HEK293T (cell line): ENCODE measurements around the gene SLC27A2.

ENCODE experiments used
- BHLHE40 ChIP-seq: fragments of 450-650 bp; IDR thresholded peaks from 2 replicates; pipeline ENCODE4 v1.6.1; 2016; ENCODE audit warnings: mild to moderate bottlenecking, moderate library complexity, borderline replicate concordance
- FOXK2 ChIP-seq: fragments of 450-650 bp; IDR thresholded peaks from 2 replicates; pipeline ENCODE4 v1.6.1; 2016; ENCODE audit warnings: mild to moderate bottlenecking
- FOXM1 ChIP-seq: fragments of 450-650 bp; IDR thresholded peaks from 2 replicates; pipeline ENCODE4 v1.6.1; 2017; ENCODE audit warnings: mild to moderate bottlenecking, borderline replicate concordance
- SP1 ChIP-seq: fragments of 450-650 bp; IDR thresholded peaks from 2 replicates; pipeline ENCODE4 v1.6.1; 2017

- TF ChIP-seq FOXK2 (no peak), FOXM1 (no peak), BHLHE40 (no peak), SP1 (no peak)
Measured at GRCh38 chr15:50224606-50225005, 42.6 kb downstream of the SLC27A2 start.
